K562 (cell line): ENCODE data around the gene YY1AP1. TPM values are rescaled to one million over a fixed set of nuclear protein-coding genes. Genes with fewer than 3 reads are reported as not detected.
A peak's percentile ranks its signal among the peaks of the same experiment; 100 is the strongest.

Experiments used
- AFF1 ChIP-seq, 2 experiments: fragments of 450-650 bp; IDR thresholded peaks; 2 replicates each; pipeline ENCODE4 v1.6.1; 2018; ENCODE audit warnings: mild to moderate bottlenecking in 2 of 2, low read depth in 1 of 2; ENCODE audit not compliant: partially characterized antibody in 2 of 2
- ELF4 ChIP-seq: fragments of 450-650 bp; formaldehyde crosslinking; IDR thresholded peaks from 2 replicates; pipeline ENCODE4 v1.4.0; 2022; ENCODE audit warnings: missing genetic modification characterization
- FOSL1 ChIP-seq: fragments of 200-800 bp; sonication (Bioruptor generic); conservative IDR thresholded peaks from 2 replicates; pipeline ENCODE4 v1.6.1; 2016; ENCODE audit warnings: missing genetic modification characterization, missing compliant biosample characterization
- FOXK2 ChIP-seq, 2 experiments: fragments of 450-650 bp; IDR thresholded peaks in 1 of 2; conservative IDR thresholded peaks in 1 of 2; 2 replicates each; pipeline ENCODE4 v1.6.1; 2016; ENCODE audit warnings: low read depth in 2 of 2, mild to moderate bottlenecking in 1 of 2
- KAT2B ChIP-seq: IDR thresholded peaks from one replicate; pipeline ENCODE4 v1.6.1; 2012; ENCODE audit warnings: low read depth, mild to moderate bottlenecking, control low read depth, inconsistent platforms, low read length, moderate library complexity
- L3MBTL2 ChIP-seq: fragments of 450-650 bp; IDR thresholded peaks from 2 replicates; pipeline ENCODE4 v1.6.1; 2016; ENCODE audit warnings: mild to moderate bottlenecking, moderate library complexity
- MCM5 ChIP-seq: fragments of 450-650 bp; IDR thresholded peaks from 2 replicates; pipeline ENCODE4 v1.6.1; 2016; ENCODE audit warnings: low read depth
- NFE2 ChIP-seq: IDR thresholded peaks from 2 replicates; pipeline ENCODE4 v1.6.1; 2014; ENCODE audit warnings: antibody characterized with exemption, low read depth
- POLR2G ChIP-seq: fragments of 200-400 bp; formaldehyde crosslinking; IDR thresholded peaks from 2 replicates; pipeline ENCODE4 v1.6.1; 2017; ENCODE audit warnings: low read depth, mild to moderate bottlenecking, antibody characterized with exemption, low read length, moderate library complexity
- POLR3A ChIP-seq: IDR thresholded peaks from 2 replicates; pipeline ENCODE4 v1.6.1; 2011; ENCODE audit warnings: borderline replicate concordance, mild to moderate bottlenecking, moderate library complexity; ENCODE audit not compliant: insufficient read length, insufficient read depth; ENCODE audit errors: extremely low read depth
- RBM15 ChIP-seq: fragments of 200-400 bp; formaldehyde crosslinking; IDR thresholded peaks from 2 replicates; pipeline ENCODE4 v1.6.1; 2018; ENCODE audit warnings: mild to moderate bottlenecking, low read length, moderate library complexity; ENCODE audit not compliant: insufficient read depth
- RFX5 ChIP-seq: IDR thresholded peaks from 2 replicates; pipeline ENCODE4 v1.6.1; 2011; ENCODE audit warnings: low read depth, mild to moderate bottlenecking, improper control_type of control experiment, low read length
- SMC3 ChIP-seq: conservative IDR thresholded peaks from 2 replicates; pipeline ENCODE4 v1.6.1; 2011; ENCODE audit warnings: low read depth, low read length, improper control_type of control experiment; ENCODE audit not compliant: insufficient read depth
- SRSF9 ChIP-seq: fragments of 200-400 bp; formaldehyde crosslinking; IDR thresholded peaks from 2 replicates; pipeline ENCODE4 v1.6.1; 2017; ENCODE audit warnings: low read depth, low read length, borderline replicate concordance
- ZNF143 ChIP-seq: sonication (generic); formaldehyde crosslinking; IDR thresholded peaks from 2 replicates; pipeline ENCODE4 v1.9.0; 2022; ENCODE audit warnings: mild to moderate bottlenecking, missing genetic modification reagents
- ZNF311 ChIP-seq: fragments of 250-450 bp; sonication (Bioruptor Pico); IDR thresholded peaks from 2 replicates; pipeline ENCODE4 v1.4.0; 2020; ENCODE audit warnings: mild to moderate bottlenecking, moderate library complexity
- ZSCAN29 ChIP-seq: fragments of 450-650 bp; IDR thresholded peaks from 2 replicates; pipeline ENCODE4 v1.6.1; 2017
- polyA plus RNA-seq, 8 experiments: library from polyadenylated mRNA; depleted of rRNA in 4 of 8; stranded (reverse) in 5 of 8; unstranded in 3 of 8; fragments of >200 nt; fragmentation: Nextera tagmentation in 2 of 8; fragmentation: Illumina TruSeq in 1 of 8; extraction: Ambion mirVana in 2 of 8; extraction: Trizol in 1 of 8; gene quantifications; 2 replicates each; pipeline versions ENCODE4 v1.2.1 to v1.2.3, GENCODE V29; 2011 to 2014; ENCODE audit warnings: inconsistent platforms in 1 of 8, missing spikeins in 1 of 8
- total RNA-seq, 7 experiments: library from RNA; depleted of rRNA in 6 of 7; stranded (reverse); fragments of >200 nt in 6 of 7; fragmentation: Illumina TruSeq in 2 of 7; extraction: Trizol in 2 of 7; gene quantifications; 2 replicates each; pipeline versions ENCODE4 v1.2.1 to v1.2.3, GENCODE V29; 2011 to 2021; ENCODE audit warnings: low replicate concordance in 1 of 7
- TF ChIP-seq, protein P1 (sequence below), 2 experiments: fragments of 150-350 bp in 1 of 2; IDR thresholded peaks; 2 replicates each; pipeline ENCODE4 v1.6.1; 2012 to 2016; ENCODE audit warnings: low read depth in 2 of 2, low read length in 2 of 2, mild to moderate bottlenecking in 1 of 2, moderate library complexity in 1 of 2
- TF ChIP-seq, protein P2 (sequence below): fragments of 250-450 bp; sonication (Bioruptor Pico); IDR thresholded peaks from 2 replicates; pipeline ENCODE4 v1.4.0; 2020

The YY1AP1 gene
- total and polyA plus RNA-seq, 9 of the 15 experiments (the other 6 are each of a cell fraction or from before 2014, with no cell fraction given) = 18.4 to 90.7 (median 42.9) TPM

GRCh38 chr1:155691992-155692528, 3.5 kb upstream of the YY1AP1 start (continued):
- TF ChIP-seq AFF1 (IDR thresholded peaks at IDR 0.05; ENCODE audit: low read depth in 1 of 2, partially characterized antibody in 2 of 2) = peak in 1 of 2 experiments; percentile 74
- no peak for TF ChIP-seq ZSCAN29
- TF ChIP-seq MCM5 = no peak
- TF ChIP-seq L3MBTL2 = peak; percentile 38; the same call in 1 of the 2 replicates
- no peak for TF ChIP-seq ELF4
- no peak for TF ChIP-seq ZNF311 (CRISPR knock-in tag)
- TF ChIP-seq SRSF9 = no peak
- no peak for TF ChIP-seq POLR3A
- no peak for TF ChIP-seq NFE2
- TF ChIP-seq, protein P1, sequence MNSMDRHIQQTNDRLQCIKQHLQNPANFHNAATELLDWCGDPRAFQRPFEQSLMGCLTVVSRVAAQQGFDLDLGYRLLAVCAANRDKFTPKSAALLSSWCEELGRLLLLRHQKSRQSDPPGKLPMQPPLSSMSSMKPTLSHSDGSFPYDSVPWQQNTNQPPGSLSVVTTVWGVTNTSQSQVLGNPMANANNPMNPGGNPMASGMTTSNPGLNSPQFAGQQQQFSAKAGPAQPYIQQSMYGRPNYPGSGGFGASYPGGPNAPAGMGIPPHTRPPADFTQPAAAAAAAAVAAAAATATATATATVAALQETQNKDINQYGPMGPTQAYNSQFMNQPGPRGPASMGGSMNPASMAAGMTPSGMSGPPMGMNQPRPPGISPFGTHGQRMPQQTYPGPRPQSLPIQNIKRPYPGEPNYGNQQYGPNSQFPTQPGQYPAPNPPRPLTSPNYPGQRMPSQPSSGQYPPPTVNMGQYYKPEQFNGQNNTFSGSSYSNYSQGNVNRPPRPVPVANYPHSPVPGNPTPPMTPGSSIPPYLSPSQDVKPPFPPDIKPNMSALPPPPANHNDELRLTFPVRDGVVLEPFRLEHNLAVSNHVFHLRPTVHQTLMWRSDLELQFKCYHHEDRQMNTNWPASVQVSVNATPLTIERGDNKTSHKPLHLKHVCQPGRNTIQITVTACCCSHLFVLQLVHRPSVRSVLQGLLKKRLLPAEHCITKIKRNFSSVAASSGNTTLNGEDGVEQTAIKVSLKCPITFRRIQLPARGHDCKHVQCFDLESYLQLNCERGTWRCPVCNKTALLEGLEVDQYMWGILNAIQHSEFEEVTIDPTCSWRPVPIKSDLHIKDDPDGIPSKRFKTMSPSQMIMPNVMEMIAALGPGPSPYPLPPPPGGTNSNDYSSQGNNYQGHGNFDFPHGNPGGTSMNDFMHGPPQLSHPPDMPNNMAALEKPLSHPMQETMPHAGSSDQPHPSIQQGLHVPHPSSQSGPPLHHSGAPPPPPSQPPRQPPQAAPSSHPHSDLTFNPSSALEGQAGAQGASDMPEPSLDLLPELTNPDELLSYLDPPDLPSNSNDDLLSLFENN (IDR thresholded peaks at IDR 0.05; ENCODE audit: low read depth in 2 of 2, low read length in 2 of 2) = no peak
- TF ChIP-seq, protein P2, sequence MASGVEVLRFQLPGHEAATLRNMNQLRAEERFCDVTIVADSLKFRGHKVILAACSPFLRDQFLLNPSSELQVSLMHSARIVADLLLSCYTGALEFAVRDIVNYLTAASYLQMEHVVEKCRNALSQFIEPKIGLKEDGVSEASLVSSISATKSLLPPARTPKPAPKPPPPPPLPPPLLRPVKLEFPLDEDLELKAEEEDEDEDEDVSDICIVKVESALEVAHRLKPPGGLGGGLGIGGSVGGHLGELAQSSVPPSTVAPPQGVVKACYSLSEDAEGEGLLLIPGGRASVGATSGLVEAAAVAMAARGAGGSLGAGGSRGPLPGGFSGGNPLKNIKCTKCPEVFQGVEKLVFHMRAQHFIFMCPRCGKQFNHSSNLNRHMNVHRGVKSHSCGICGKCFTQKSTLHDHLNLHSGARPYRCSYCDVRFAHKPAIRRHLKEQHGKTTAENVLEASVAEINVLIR (CRISPR knock-in tag) = 0 out of 2 replicates have a peak, but pooled peaks have one; percentile 6
- peak; percentile 25; a peak in 1 of 4 replicates for TF ChIP-seq FOXK2 (conservative IDR thresholded peaks at IDR 0.05 in 1 of 2, IDR thresholded peaks at IDR 0.05 in 1 of 2; ENCODE audit: low read depth in 2 of 2)
- TF ChIP-seq SMC3 = no peak
- no peak for TF ChIP-seq RBM15
- no peak for TF ChIP-seq ZNF143
- TF ChIP-seq FOSL1 (tag) = 0 out of 2 replicates have a peak, but pooled peaks have one; percentile 37
- TF ChIP-seq KAT2B = no peak
- no peak for TF ChIP-seq RFX5
- TF ChIP-seq POLR2G = no peak
